HPDE6-E6E7 (cell line): ENCODE measurements around the gene MAML3.

Experiments
- DNase-seq: peaks from one replicate; pipeline ENCODE4 v3.0.0; 2011; ENCODE audit warnings: missing footprints; ENCODE audit errors: extremely low spot score

The MAML3 gene

DNA sequence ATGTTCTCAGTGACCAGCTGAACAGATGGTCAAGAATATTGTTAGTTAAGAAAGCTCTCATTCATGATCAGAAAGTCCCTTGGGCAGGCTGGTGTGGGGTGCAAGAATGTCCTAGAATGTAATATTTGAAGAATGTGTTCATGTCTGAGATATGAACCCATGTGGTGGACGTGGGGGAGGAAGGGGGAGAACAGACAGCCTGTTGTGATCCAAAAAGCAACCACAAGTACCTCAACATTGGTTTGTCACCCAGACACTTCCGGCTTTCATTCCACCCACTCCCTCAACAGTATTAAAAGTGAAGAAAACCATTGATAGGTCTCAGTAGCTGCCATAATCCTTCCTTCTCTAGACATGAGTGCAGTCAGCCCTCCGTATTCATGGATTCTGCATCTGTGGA is 82.2 kb downstream of the MAML3 start:
- no peak for DNase-seq

GRCh38 chr4:140070973-140071372 is 83.0 kb downstream of the MAML3 start:
- DNase-seq, result no peak

DNA sequence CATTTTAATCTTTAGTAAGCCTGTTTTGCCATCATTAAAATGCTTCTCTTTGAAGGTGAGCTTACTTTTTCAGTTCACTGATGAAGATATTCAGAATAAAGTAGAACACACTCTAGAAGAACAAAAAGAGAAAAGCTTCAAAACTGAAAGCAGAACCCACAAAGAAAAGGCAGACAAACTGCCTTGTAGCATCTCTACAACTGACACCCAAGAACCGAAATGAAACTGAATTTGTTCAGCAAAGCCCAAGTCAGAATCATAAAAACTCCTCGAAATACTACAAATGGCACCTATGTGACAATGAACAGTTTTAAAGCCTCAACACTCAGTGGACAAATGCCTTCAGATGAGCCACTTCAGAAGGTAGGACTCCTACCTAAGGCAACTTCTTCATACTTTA is 83.6 kb downstream of the MAML3 start:
- DNase-seq, result no peak

DNA sequence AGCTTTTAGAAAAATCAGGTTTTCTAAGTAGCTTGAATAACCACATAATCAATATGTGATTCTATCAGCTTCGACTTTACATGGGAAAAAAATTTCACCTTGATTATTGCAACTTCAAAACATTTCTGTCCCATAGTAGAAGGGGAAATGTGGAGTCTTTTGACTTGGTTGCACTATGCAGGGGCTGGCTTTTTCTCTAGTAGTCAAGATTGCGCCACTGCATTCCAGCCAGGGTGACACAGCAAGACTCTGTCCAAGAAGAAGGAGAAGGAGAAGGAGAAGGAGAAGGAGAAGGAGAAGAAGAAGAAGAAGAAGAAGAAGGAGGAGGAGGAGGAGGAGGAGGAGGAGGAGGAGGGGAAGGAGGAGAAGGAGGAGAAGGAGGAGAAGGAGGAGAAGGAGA is 84.9 kb downstream of the MAML3 start:
- no peak for DNase-seq

GRCh38 chr4:140068271-140068670 is 85.7 kb downstream of the MAML3 start:
- no peak for DNase-seq

GRCh38 chr4:140066031-140066930 is 87.7 kb downstream of the MAML3 start:
- DNase-seq, result no peak

GRCh38 chr4:140065393-140065792 is 88.6 kb downstream of the MAML3 start:
- no peak for DNase-seq

- no peak for DNase-seq
These were observed 92.2 kb downstream of the MAML3 start for GRCh38 chr4:140061659-140062289.

DNA sequence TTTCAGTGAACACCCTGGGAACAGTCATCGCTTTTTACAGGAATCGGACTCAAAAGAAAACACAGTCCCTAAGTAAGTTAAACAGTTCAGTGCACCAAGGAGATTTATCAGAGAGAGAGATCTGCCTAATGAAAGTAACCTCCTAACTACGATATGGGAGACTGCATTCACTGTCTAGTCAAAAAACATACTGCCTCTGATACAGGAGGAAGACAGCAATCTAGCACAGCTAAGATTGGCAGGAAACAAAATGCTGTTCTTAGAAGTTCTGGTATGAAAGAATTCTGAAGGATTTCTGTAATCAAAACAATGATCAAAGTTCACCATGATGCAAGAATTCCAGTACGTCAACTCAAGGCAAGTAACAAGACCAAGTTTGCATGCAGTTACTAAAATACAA is 92.8 kb downstream of the MAML3 start:
- no peak for DNase-seq

DNA sequence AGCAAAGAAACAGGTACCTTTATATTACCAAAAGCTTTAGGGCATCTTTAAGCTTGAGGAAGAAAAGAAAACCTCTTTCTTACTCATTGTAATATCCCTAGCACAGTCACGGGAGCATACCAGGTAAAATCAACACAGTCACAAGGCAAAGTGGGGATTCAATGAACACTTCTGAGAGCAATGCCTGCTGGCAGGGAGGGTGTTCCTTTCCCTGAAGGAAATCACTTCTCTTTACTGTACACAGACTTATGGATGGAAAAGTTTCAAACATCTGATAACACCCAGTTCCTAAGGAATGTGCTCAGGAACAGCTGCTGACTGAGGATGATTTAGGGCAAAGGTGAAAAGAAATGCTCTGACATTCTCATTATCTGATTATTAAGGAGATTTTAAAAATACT is 94.8 kb downstream of the MAML3 start:
- no peak for DNase-seq

DNA sequence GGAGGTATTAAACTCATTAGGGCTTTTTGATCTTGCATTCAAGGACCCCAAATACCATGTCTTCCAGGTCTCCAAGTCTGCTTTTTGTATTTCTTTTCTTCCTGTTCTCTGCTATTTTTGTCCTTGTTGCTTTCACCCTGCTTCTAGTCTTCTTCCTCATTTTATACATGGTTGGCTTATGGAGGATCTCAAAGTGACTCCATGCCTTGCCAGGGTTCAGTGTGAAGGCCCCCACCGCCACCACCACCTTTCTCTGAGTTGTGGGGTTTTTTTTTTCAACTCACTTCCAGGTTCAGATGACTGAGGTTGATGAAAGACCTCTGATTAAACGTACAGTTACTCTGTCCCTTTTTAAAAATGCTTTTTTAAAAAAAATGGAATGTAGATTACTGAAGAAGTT is 96.3 kb downstream of the MAML3 start:
- no peak for DNase-seq

- no peak for DNase-seq
These were observed 98.0 kb downstream of the MAML3 start for GRCh38 chr4:140056015-140056414.

GRCh38 chr4:140054861-140055260 is 99.1 kb downstream of the MAML3 start:
- DNase-seq, result no peak

GRCh38 chr4:140053185-140053584 is 100.8 kb downstream of the MAML3 start:
- no peak for DNase-seq

DNA sequence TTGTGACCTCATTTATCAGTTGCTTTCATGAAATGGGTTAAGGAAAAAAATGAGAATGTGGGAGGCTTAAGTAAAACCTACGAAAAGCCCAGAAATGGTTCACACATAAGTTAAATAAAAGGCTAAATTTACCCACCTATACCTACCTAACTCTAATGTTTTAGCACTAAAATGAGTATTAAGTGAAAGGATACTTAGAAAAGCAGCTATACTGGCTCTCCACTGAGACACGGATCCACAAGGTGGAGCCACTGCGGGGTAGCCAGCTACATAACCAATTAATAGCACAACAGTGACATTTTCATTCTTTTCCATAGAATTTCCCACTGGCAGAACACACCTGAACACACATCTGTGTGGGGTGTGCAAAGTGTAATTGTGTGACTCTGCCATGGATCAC is 101.9 kb downstream of the MAML3 start:
- DNase-seq, result peak; percentile 42

- DNase-seq, result peak; percentile 20
These were observed 103.9 kb downstream of the MAML3 start for GRCh38 chr4:140049849-140050637.

DNA sequence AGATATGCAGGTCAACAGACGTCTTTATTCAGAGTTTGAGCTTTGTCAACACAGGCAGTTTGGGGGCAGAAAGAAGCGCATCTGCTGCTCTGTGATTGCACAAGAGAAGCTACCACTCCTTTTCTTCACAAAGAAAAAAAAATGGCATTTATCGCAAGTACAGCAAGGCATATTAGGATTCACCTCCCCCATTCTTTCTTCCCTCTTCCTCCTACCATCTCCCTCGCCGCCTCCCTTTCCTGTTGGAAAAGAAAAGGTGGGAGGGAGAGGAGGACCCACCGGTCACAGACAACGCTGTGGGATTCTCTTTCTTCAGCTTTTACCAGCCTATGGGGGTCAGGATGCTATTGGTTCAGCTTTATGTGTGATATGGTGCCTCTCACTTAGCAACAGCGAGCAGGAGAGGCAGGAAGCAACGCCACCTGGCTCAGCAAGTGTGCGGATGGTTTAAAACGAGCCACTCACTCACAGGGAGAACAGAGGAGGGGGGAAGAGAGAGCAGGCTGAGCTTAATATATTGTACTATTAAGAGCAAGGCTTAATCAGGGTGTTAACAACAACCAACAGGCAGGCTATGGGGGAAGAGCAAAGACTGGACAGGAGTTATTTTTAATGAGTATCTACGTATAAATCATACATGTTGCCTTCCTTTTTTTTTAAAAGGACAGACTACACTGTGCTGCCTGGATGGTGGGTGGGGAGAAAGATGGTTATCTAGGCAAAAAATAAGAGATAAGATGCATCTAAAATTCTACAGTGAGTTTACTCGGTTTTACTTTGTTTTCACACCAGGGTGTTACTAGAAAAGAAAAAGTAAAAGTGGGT is 104.7 kb downstream of the MAML3 start:
- DNase-seq, result peak; percentile 28

DNA sequence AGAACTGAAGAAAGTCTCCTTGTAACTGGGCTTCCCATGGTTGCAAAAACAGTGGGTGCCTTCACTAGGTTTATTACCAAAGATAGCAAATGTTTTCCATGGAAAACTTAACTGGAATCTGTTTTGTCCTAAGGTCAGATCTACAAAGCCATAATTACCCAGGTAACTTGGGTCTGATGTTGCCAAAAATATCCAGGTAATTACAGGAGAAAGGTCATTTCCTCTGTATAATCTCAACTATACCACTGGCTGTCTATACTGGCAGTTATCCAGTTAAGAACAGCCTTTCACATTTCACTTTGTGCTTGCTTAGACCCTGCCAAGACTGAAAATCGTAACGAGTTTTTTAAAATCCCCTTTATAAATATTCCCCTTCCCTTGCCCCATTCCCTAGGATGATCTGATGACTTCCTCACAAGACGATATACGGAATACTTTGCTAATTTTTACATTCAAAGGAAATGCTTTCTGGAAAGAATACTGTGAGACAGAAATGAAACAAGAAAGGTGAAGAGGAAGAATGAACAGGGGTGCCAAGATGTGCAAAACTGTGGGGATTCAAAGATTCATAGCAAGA is 105.5 kb downstream of the MAML3 start:
- no peak for DNase-seq

DNA sequence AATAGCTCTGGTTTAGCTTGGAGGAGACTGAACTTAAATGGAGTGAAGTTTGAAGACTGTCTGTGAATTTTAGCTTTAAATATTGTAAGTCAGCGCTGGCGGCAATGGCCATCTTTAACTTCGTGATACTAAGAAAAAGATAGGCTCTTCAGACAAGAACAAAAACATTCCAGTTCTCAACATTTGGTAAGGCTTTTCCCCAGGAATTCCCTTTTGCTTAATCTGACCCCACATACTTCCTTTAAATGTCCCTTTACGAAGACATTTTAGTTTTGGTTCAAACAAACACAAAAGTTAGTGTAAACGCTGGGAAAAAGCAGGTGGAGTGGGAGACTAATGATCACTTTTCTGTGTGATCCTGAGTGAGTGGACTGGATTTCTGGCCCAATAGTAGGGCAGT is 106.2 kb downstream of the MAML3 start:
- DNase-seq, result no peak

- no peak for DNase-seq
These were observed 106.9 kb downstream of the MAML3 start for GRCh38 chr4:140047017-140047640.

- DNase-seq, result no peak
These were observed 107.4 kb downstream of the MAML3 start for GRCh38 chr4:140046543-140046942.
